ENCODE results near the gene PTPRN2. TPM values are rescaled to one million over a fixed set of nuclear protein-coding genes. Genes with fewer than 3 reads are reported as not detected.

Gene PTPRN2
- total RNA-seq, 1 experiment from 2014 or later = not detected

GRCh38 chr7:158506626-158507025 is 81.0 kb downstream of the PTPRN2 start:
- DNase-seq = no peak
- ChIA-PET POLR2A (ENCODE audit: unreplicated experiment) (no interaction called here), CTCF (no interaction called here)
- no peak overlapping the region for H3K27ac ChIP-seq
- no peak overlapping the region for H2AFZ ChIP-seq
- H3K4me3 ChIP-seq = no peak overlapping the region
- H4K20me1 ChIP-seq (ENCODE audit: insufficient read depth) = no peaks in the 10 kb centered on the region
- peaks cover 96% of the 10 kb centered on the region for H3K27me3 ChIP-seq (ENCODE audit: insufficient read depth, low read depth)
- no peaks in the 10 kb centered on the region for H3K4me1 ChIP-seq (replicated peaks; ENCODE audit: insufficient read depth)
- H3K36me3 ChIP-seq (ENCODE audit: low read depth) = no peaks in the 10 kb centered on the region
- no peak overlapping the region for H3K4me2 ChIP-seq
- intact Hi-C loops (cut with micrococcal nuclease; ENCODE audit: unreplicated experiment) = no loop called here
- H3F3A ChIP-seq (ENCODE audit: insufficient read depth, low read depth) = no peaks in the 10 kb centered on the region
- H3K79me2 ChIP-seq (ENCODE audit: low read depth) = no peaks in the 10 kb centered on the region
- TF ChIP-seq CTCF (conservative IDR thresholded peaks at IDR 0.05) = no peak
- TF ChIP-seq EZH2 (IDR thresholded peaks at IDR 0.05; ENCODE audit: low read depth) = no peak
- BruUV-seq (replicated peaks) = no TSS peak
- peaks cover under 1% of the 10 kb centered on the region; the same call in 1 of the 2 replicates for H3K9me3 ChIP-seq (ENCODE audit: insufficient read depth, low read depth)
- no peaks in the 10 kb centered on the region for H3K9me2 ChIP-seq (ENCODE audit: insufficient read depth)

- Histone ChIP-seq H3K27ac (no peak overlapping the region), H3K4me2 (no peak overlapping the region), H3K9me2 (ENCODE audit: insufficient read depth) (no peaks in the 10 kb centered on the region), H3K9me3 (ENCODE audit: insufficient read depth, low read depth) (no peaks in the 10 kb centered on the region; the same call in 1 of the 2 replicates), H3K36me3 (ENCODE audit: low read depth) (no peaks in the 10 kb centered on the region), H3K4me1 (replicated peaks; ENCODE audit: insufficient read depth) (no peaks in the 10 kb centered on the region), H3K27me3 (ENCODE audit: insufficient read depth, low read depth) (peaks cover 96% of the 10 kb centered on the region), H4K20me1 (ENCODE audit: insufficient read depth) (no peaks in the 10 kb centered on the region), H3K79me2 (ENCODE audit: low read depth) (no peaks in the 10 kb centered on the region), H2AFZ (no peak overlapping the region), H3F3A (ENCODE audit: insufficient read depth, low read depth) (no peaks in the 10 kb centered on the region), H3K4me3 (no peak overlapping the region)
- intact Hi-C loops (cut with micrococcal nuclease; ENCODE audit: unreplicated experiment) = no loop called here
- no peak for DNase-seq
- TF ChIP-seq CTCF (conservative IDR thresholded peaks at IDR 0.05) = no peak
- no peak for TF ChIP-seq EZH2 (IDR thresholded peaks at IDR 0.05; ENCODE audit: low read depth)
- BruUV-seq (replicated peaks) = no TSS peak
- POLR2A ChIA-PET (ENCODE audit: unreplicated experiment) = no interaction called here
- CTCF ChIA-PET = no interaction called here
These were observed 81.9 kb downstream of the PTPRN2 start for GRCh38 chr7:158505683-158506082.

- ChIA-PET CTCF (no interaction called here), POLR2A (ENCODE audit: unreplicated experiment) (no interaction called here)
- H3K4me3 ChIP-seq = no peak overlapping the region
- intact Hi-C loops (cut with micrococcal nuclease; ENCODE audit: unreplicated experiment) = no loop called here
- BruUV-seq (replicated peaks) = no TSS peak
- no peak overlapping the region for H3K4me2 ChIP-seq
- no peaks in the 10 kb centered on the region for H3K4me1 ChIP-seq (replicated peaks; ENCODE audit: insufficient read depth)
- no peak overlapping the region for H2AFZ ChIP-seq
- peaks cover 93% of the 10 kb centered on the region for H3K27me3 ChIP-seq (ENCODE audit: insufficient read depth, low read depth)
- H3K9me3 ChIP-seq (ENCODE audit: insufficient read depth, low read depth) = no peaks in the 10 kb centered on the region; the same call in 1 of the 2 replicates
- TF ChIP-seq EZH2 (IDR thresholded peaks at IDR 0.05; ENCODE audit: low read depth) (no peak), CTCF (conservative IDR thresholded peaks at IDR 0.05) (no peak)
- H3F3A ChIP-seq (ENCODE audit: insufficient read depth, low read depth) = no peaks in the 10 kb centered on the region
- no peaks in the 10 kb centered on the region for H3K9me2 ChIP-seq (ENCODE audit: insufficient read depth)
- no peak for DNase-seq
- no peaks in the 10 kb centered on the region for H3K79me2 ChIP-seq (ENCODE audit: low read depth)
- H3K36me3 ChIP-seq (ENCODE audit: low read depth) = no peaks in the 10 kb centered on the region
- H3K27ac ChIP-seq = no peak overlapping the region
- H4K20me1 ChIP-seq (ENCODE audit: insufficient read depth) = no peaks in the 10 kb centered on the region
These were observed 85.4 kb downstream of the PTPRN2 start for GRCh38 chr7:158502068-158502750.

Data from PC-9 (cell line).